SK-N-SH (cell line): Measurements from ENCODE around the gene C2orf69. TPM values are rescaled to one million over a fixed set of nuclear protein-coding genes. Genes with fewer than 3 reads are reported as not detected.
A peak's percentile ranks its signal among the peaks of the same experiment; 100 is the strongest.
"Not testable (repeated sequence)": the region's sequence is repeated elsewhere in the genome, so short reads cannot be mapped to it uniquely, and the experiment has no call there.

Experiments used
- CTCF ChIA-PET: fragments of 300-600, 350-600 bp; formaldehyde crosslinking; extraction: SDS; loops from one replicate; lab custom pipeline; 2021; lab: Yijun Ruan, JAX
- POLR2A ChIA-PET: fragments of 350-600 bp; sonication (Branson Sonifier 250); formaldehyde crosslinking; extraction: SDS; loops from one replicate; lab custom pipeline; 2020; ENCODE audit warnings: antibody characterized with exemption, inconsistent platforms; lab: Yijun Ruan, JAX
- DNase-seq: peaks from one replicate; pipeline ENCODE4 v3.0.0; 2012
- H2AFZ ChIP-seq: fragments of 200-600 bp; sonication (generic); 2 replicates; pipeline ENCODE4 v1.8.1; 2016; ENCODE audit warnings: antibody characterized with exemption, mild to moderate bottlenecking, low read depth
- H3F3A ChIP-seq: fragments of 200-600 bp; sonication (generic); replicated peaks from 2 replicates; pipeline ENCODE3; 2016; ENCODE audit warnings: antibody characterized with exemption, mild to moderate bottlenecking; ENCODE audit not compliant: insufficient read depth
- H3K27ac ChIP-seq, 2 experiments: fragments of 200-500 bp in 1 of 2; fragments of 200-600 bp in 1 of 2; sonication (Bioruptor generic) in 1 of 2; sonication (generic), shearing (Covaris generic) in 1 of 2; 2 replicates each; pipeline versions ENCODE4 v1.5.1 to v1.6.1; 2014 to 2016; ENCODE audit warnings: low read depth in 2 of 2, inconsistent platforms in 1 of 2, low read length in 1 of 2, mild to moderate bottlenecking in 1 of 2, mixed read lengths in 1 of 2
- H3K27me3 ChIP-seq: fragments of 200-600 bp; sonication (generic), shearing (Covaris generic); 2 replicates; pipeline ENCODE4 v1.6.1; 2016; ENCODE audit warnings: mixed run types; ENCODE audit not compliant: insufficient read depth
- H3K36me3 ChIP-seq, 2 experiments: fragments of 200-500 bp in 1 of 2; fragments of 200-600 bp in 1 of 2; sonication (Bioruptor generic) in 1 of 2; sonication (generic) in 1 of 2; replicated peaks in 1 of 2; 2 replicates each; pipeline versions ENCODE3 to v1.5.1; 2014 to 2016; ENCODE audit warnings: low read length in 1 of 2, mild to moderate bottlenecking in 1 of 2; ENCODE audit not compliant: insufficient read depth in 2 of 2, control insufficient read depth in 1 of 2
- H3K4me1 ChIP-seq, 2 experiments: fragments of 200-500 bp in 1 of 2; fragments of 200-600 bp in 1 of 2; sonication (Bioruptor generic) in 1 of 2; sonication (generic), shearing (Covaris generic) in 1 of 2; 2 replicates each; pipeline versions ENCODE4 v1.5.1 to v1.6.1; 2014 to 2016; ENCODE audit warnings: low read depth in 1 of 2, low read length in 1 of 2, mixed run types in 1 of 2; ENCODE audit not compliant: insufficient read depth in 2 of 2, control insufficient read depth in 1 of 2
- H3K4me2 ChIP-seq: fragments of 200-600 bp; sonication (generic), shearing (Covaris generic); 2 replicates; pipeline ENCODE4 v1.6.1; 2017; ENCODE audit warnings: mixed run types
- H3K4me3 ChIP-seq, 2 experiments: fragments of 200-500 bp in 1 of 2; fragments of 200-600 bp in 1 of 2; sonication (Bioruptor generic) in 1 of 2; sonication (generic), shearing (Covaris generic) in 1 of 2; 2 replicates each; pipeline versions ENCODE4 v1.5.1 to v1.8.1; 2014 to 2016; ENCODE audit warnings: low read depth in 2 of 2, inconsistent platforms in 1 of 2, low read length in 1 of 2, mild to moderate bottlenecking in 1 of 2, mixed read lengths in 1 of 2, moderate library complexity in 1 of 2
- H3K79me2 ChIP-seq: fragments of 200-600 bp; sonication (generic); 2 replicates; pipeline ENCODE4 v1.8.1; 2017; ENCODE audit warnings: mild to moderate bottlenecking; ENCODE audit not compliant: insufficient read depth
- H3K9ac ChIP-seq: fragments of 200-600 bp; sonication (generic); 2 replicates; pipeline ENCODE4 v1.6.1; 2017; ENCODE audit warnings: mixed run types
- H3K9me2 ChIP-seq: fragments of 200-600 bp; sonication (generic); 2 replicates; pipeline ENCODE4 v1.6.1; 2017; ENCODE audit warnings: mixed run types
- H3K9me3 ChIP-seq: fragments of 200-600 bp; sonication (generic); 2 replicates; pipeline ENCODE4 v1.6.1; 2017; ENCODE audit warnings: mixed run types, mild to moderate bottlenecking, moderate library complexity
- H4K20me1 ChIP-seq: fragments of 200-600 bp; sonication (generic); 2 replicates; pipeline ENCODE4 v1.6.1; 2017; ENCODE audit warnings: mild to moderate bottlenecking, mixed run types; ENCODE audit not compliant: insufficient read depth
- CHD2 ChIP-seq: fragments of 150-350 bp; IDR thresholded peaks from 2 replicates; pipeline ENCODE4 v1.6.1; 2018; ENCODE audit warnings: low read length; ENCODE audit not compliant: partially characterized antibody
- CTCF ChIP-seq: fragments of 200-600 bp; sonication (generic); IDR thresholded peaks from 2 replicates; pipeline ENCODE4 v1.6.1; 2017; ENCODE audit warnings: antibody characterized with exemption, mild to moderate bottlenecking, moderate library complexity
- JUND ChIP-seq: IDR thresholded peaks from 2 replicates; pipeline ENCODE4 v1.4.0; 2012
- MEF2A ChIP-seq: IDR thresholded peaks from 2 replicates; pipeline ENCODE4 v1.4.0; 2012; ENCODE audit warnings: low read depth, borderline replicate concordance
- MXI1 ChIP-seq: IDR thresholded peaks from 2 replicates; pipeline ENCODE4 v1.6.1; 2012; ENCODE audit warnings: mild to moderate bottlenecking, low read depth, low read length, improper control_type of control experiment
- PBX3 ChIP-seq: IDR thresholded peaks from 2 replicates; pipeline ENCODE4; 2012
- POLR2AphosphoS5 ChIP-seq: IDR thresholded peaks from 2 replicates; pipeline ENCODE4 v1.6.1; 2012; ENCODE audit warnings: low read depth, low read length
- TAF1 ChIP-seq: IDR thresholded peaks from 2 replicates; pipeline ENCODE4 v1.6.1; 2012; ENCODE audit warnings: low read depth, mild to moderate bottlenecking, low read length, moderate library complexity, borderline replicate concordance
- TCF12 ChIP-seq: IDR thresholded peaks from 2 replicates; pipeline ENCODE4 v1.4.0; 2012
- whole genome bisulfite sequencing: methylation state at CpG from one replicate; pipeline ENCODE4 v1.1.6; 2017; ENCODE audit warnings: low lambda C conversion rate; 5-methylcytosine and 5-hydroxymethylcytosine counted together
- polyA plus RNA-seq, 3 experiments: library from polyadenylated mRNA; depleted of rRNA; stranded (reverse); fragments of >200 nt; gene quantifications; 2 replicates each; pipeline ENCODE4 v1.2.3, GENCODE V29; 2012

The C2orf69 gene
- polyA plus RNA-seq, 1 of the 3 experiments (the other 2 are of a cell fraction): 1.8 TPM

GRCh38 chr2:199911877-199912161 is 726 bp downstream of the C2orf69 start:
- peaks cover 16% of the 10 kb centered on the region for H4K20me1 ChIP-seq
- CTCF ChIA-PET: interaction anchor here (1.0 kb wide), 1 partner anchor 10 kb away, joined by 3 read pairs; no protein-coding TSS in a partner anchor
- H2AFZ ChIP-seq: peak overlapping the region; percentile 76
- H3K9ac ChIP-seq: peak overlapping the region; percentile 87
- no peaks in the 10 kb centered on the region for H3K27me3 ChIP-seq
- H3F3A ChIP-seq: peaks cover 9% of the 10 kb centered on the region
- TF ChIP-seq JUND (no peak), CHD2 (no peak), TAF1 (no peak), TCF12 (no peak), MXI1 (no peak), POLR2AphosphoS5 (no peak)
- H3K36me3 ChIP-seq: peaks cover under 1 to 20% of the 10 kb centered on the region in 2 experiments
- 0% methylated on average over 13 of the region's 13 CpGs for WGBS
- H3K4me1 ChIP-seq: peaks cover 3 to 4% of the 10 kb centered on the region in 2 experiments; a peak in 3 of 4 replicates
- no peaks in the 10 kb centered on the region for H3K9me2 ChIP-seq
- H3K9me3 ChIP-seq: no peaks in the 10 kb centered on the region
- H3K27ac ChIP-seq: peak overlapping the region; percentile 88 to 94
- H3K79me2 ChIP-seq: peaks cover 50% of the 10 kb centered on the region
- peak overlapping the region; percentile 94 to 97 for H3K4me3 ChIP-seq
- peak overlapping the region; percentile 89 for H3K4me2 ChIP-seq
- DNase-seq: no peak
- POLR2A ChIA-PET: no interaction called here

GRCh38 chr2:199912553-199913114 is 1.5 kb downstream of the C2orf69 start:
- Histone ChIP-seq H3K4me2 (peak overlapping the region; percentile 89), H3K4me3 (peak overlapping the region; percentile 94 to 97), H3K79me2 (peaks cover 58% of the 10 kb centered on the region), H3K36me3 (peaks cover 5 to 29% of the 10 kb centered on the region in 2 experiments), H4K20me1 (peaks cover 16% of the 10 kb centered on the region), H3K9ac (peak overlapping the region; percentile 87; the same call in 1 of the 2 replicates)
- H3K27ac ChIP-seq, H2AFZ ChIP-seq, H3K9me3 ChIP-seq, H3K4me1 ChIP-seq, H3K27me3 ChIP-seq, DNase-seq, H3K9me2 ChIP-seq, CTCF ChIA-PET, H3F3A ChIP-seq, POLR2A ChIA-PET: not testable (repeated sequence)
- WGBS: 76% methylated on average over 12 of the region's 12 CpGs

- H3K9me2 ChIP-seq: no peaks in the 10 kb centered on the region
- CTCF ChIA-PET: no interaction called here
Measured at GRCh38 chr2:199914372-199914958, 3.4 kb downstream of the C2orf69 start.

More at GRCh38 chr2:199914372-199914958, 3.4 kb downstream of the C2orf69 start:
- Histone ChIP-seq H3K27ac (no peak overlapping the region), H3K9me3 (no peaks in the 10 kb centered on the region), H3K79me2 (peaks cover 76% of the 10 kb centered on the region), H3K9ac (no peak overlapping the region), H3K4me3 (no peak overlapping the region), H4K20me1 (peaks cover 16% of the 10 kb centered on the region), H3K27me3 (no peaks in the 10 kb centered on the region), H3K4me1 (peaks cover 3 to 4% of the 10 kb centered on the region in 2 experiments; a peak in 3 of 4 replicates), H3K36me3 (peaks cover 6 to 43% of the 10 kb centered on the region in 2 experiments), H3F3A (peaks cover 9% of the 10 kb centered on the region), H3K4me2 (0 out of 2 replicates have a peak overlapping the region, but pooled peaks have one; percentile 5), H2AFZ (no peak overlapping the region)
- POLR2A ChIA-PET: no interaction called here
- no peak for TF ChIP-seq CTCF
- no peak for TF ChIP-seq MEF2A
- TF ChIP-seq PBX3: no peak
- no peak for DNase-seq
- 91% methylated on average over 2 of the region's 2 CpGs for WGBS
